ENCODE measurements around the gene SPPL2B. TPM values are rescaled to one million over a fixed set of nuclear protein-coding genes. Genes with fewer than 3 reads are reported as not detected.

SPPL2B gene
- total RNA-seq, 1 experiment from 2014 or later: 73.7 TPM

- Histone ChIP-seq H4K91ac (ENCODE audit: insufficient read length, low read depth, low read length) (no peak overlapping the region), H2BK5ac (ENCODE audit: insufficient read length, low read length) (no peak overlapping the region), H3K23me2 (ENCODE audit: insufficient read length, low read depth, low read length, poor library complexity, severe bottlenecking) (no peaks in the 10 kb centered on the region), H3K56ac (ENCODE audit: insufficient read length, low read depth, low read length) (no peak overlapping the region), H2BK20ac (ENCODE audit: low read depth, low read length, poor library complexity, severe bottlenecking) (no peak overlapping the region), H2AFZ (ENCODE audit: low read length) (no peak overlapping the region), H2BK15ac (ENCODE audit: low read depth, low read length) (no peak overlapping the region), H3K18ac (ENCODE audit: insufficient read length, low read depth, low read length) (no peak overlapping the region), H3K79me2 (ENCODE audit: insufficient read depth, low read length) (no peaks in the 10 kb centered on the region), H3K4me1 (ENCODE audit: insufficient read depth, low read length) (no peaks in the 10 kb centered on the region), H3K4ac (ENCODE audit: low read depth, low read length) (no peak overlapping the region), H3K14ac (ENCODE audit: insufficient read depth, low read length) (no peak overlapping the region), H3K27me3 (ENCODE audit: insufficient read depth, low read length) (no peaks in the 10 kb centered on the region), H3K79me1 (ENCODE audit: insufficient read depth, low read depth, low read length, poor library complexity, severe bottlenecking) (no peaks in the 10 kb centered on the region), H3K27ac (ENCODE audit: insufficient read length, low read depth, low read length) (no peak overlapping the region), H4K20me1 (ENCODE audit: control insufficient read depth, insufficient read depth, insufficient read length) (no peaks in the 10 kb centered on the region), H2BK12ac (ENCODE audit: insufficient read length, low read depth, low read length) (no peak overlapping the region), H3K9me3 (ENCODE audit: control insufficient read depth, low read depth, low read length) (no peaks in the 10 kb centered on the region), H4K5ac (ENCODE audit: insufficient read length, low read depth, low read length) (no peak overlapping the region), H3K23ac (ENCODE audit: insufficient read length, low read depth, low read length) (no peak overlapping the region), H2BK120ac (ENCODE audit: low read depth, low read length, poor library complexity, severe bottlenecking) (no peak overlapping the region), H3T11ph (ENCODE audit: low read length) (no peak overlapping the region), H3K4me2 (ENCODE audit: insufficient read depth, insufficient read length, low read length) (no peak overlapping the region), H3K9ac (ENCODE audit: extremely low read depth, insufficient read length, low read length) (no peak overlapping the region), H2AK5ac (ENCODE audit: insufficient read length, low read length) (no peak overlapping the region), H4K8ac (replicated peaks; ENCODE audit: insufficient read length, low read depth, low read length) (no peak overlapping the region)
- DNase-seq: no peak
- Mint-ChIP-seq H3K27me3 (ENCODE audit: low read depth) (peaks cover 17% of the 10 kb centered on the region), H3K4me1 (no peaks in the 10 kb centered on the region), H3K9me3 (no peaks in the 10 kb centered on the region), H3K4me3 (no peak overlapping the region; a peak in 1 of 5 replicates), H3K36me3 (ENCODE audit: insufficient read depth in 1 of 3, low read depth in 3 of 3) (peaks cover 0 to 2% (median 0%) of the 10 kb centered on the region in 3 experiments; a peak in 1 of 7 replicates), H3K27ac (no peak overlapping the region)
- TF ChIP-seq CTCF (conservative IDR thresholded peaks at IDR 0.05): no peak
- WGBS (ENCODE audit: extremely low coverage, insufficient read length, low lambda C conversion rate): no CpG with 5 or more reads among the region's 17 CpGs
Observed at GRCh38 chr19:2354670-2355069, 26.2 kb downstream of the SPPL2B start.

All from H9 (cell line).